Measurements from ENCODE around the gene MTMR1. TPM values are rescaled to one million over a fixed set of nuclear protein-coding genes. Genes with fewer than 3 reads are reported as not detected.

The MTMR1 gene
- total and polyA plus RNA-seq, 2 donors (not counting 3 experiments of a cell fraction or from before 2014, with no cell fraction given), result 17.1 to 20.3 TPM

- no peak overlapping the region for H2AFZ ChIP-seq (ENCODE audit: low read depth, low read length)
These were observed 37.5 kb downstream of the MTMR1 start for GRCh38 chrX:150730719-150731118.

GRCh38 chrX:150731795-150732194 is 38.6 kb downstream of the MTMR1 start:
- Histone ChIP-seq H3K36me3 (ENCODE audit: control insufficient read depth in 2 of 2, extremely low read depth in 1 of 2, insufficient read depth in 2 of 2, low read length in 2 of 2) (peaks cover 0 to 5% of the 10 kb centered on the region in 2 experiments), H3K9ac (replicated peaks; ENCODE audit: extremely low read depth, insufficient read depth, low read length) (no peak overlapping the region), H3K27me3 (ENCODE audit: control insufficient read depth in 2 of 2, insufficient read depth in 2 of 2, low read length in 2 of 2) (no peaks in the 10 kb centered on the region), H2AFZ (ENCODE audit: low read depth, low read length) (no peak overlapping the region), H3K9me1 (replicated peaks; ENCODE audit: control insufficient read depth, extremely low read depth, insufficient read depth, low read length) (no peaks in the 10 kb centered on the region), H3K9me3 (replicated peaks; ENCODE audit: control insufficient read depth, insufficient read depth, low read length) (no peaks in the 10 kb centered on the region), H3K4me2 (ENCODE audit: insufficient read depth, low read length) (no peak overlapping the region), H3K27ac (ENCODE audit: insufficient read depth, low read depth, low read length) (no peak overlapping the region), H4K20me1 (replicated peaks; ENCODE audit: control insufficient read depth, extremely low read depth, insufficient read depth, low read length) (no peaks in the 10 kb centered on the region), H3K4me1 (ENCODE audit: control insufficient read depth, extremely low read depth, insufficient read depth, low read length) (no peaks in the 10 kb centered on the region), H3K79me2 (ENCODE audit: control insufficient read depth, insufficient read depth, low read length) (no peaks in the 10 kb centered on the region), H3K4me3 (replicated peaks in 1 of 3; ENCODE audit: insufficient read depth in 1 of 3, low read depth in 1 of 3, low read length in 3 of 3) (no peak overlapping the region)
- FAIRE-seq (no peak), DNase-seq (ENCODE audit: low read depth, low spot score) (no peak)
- intact Hi-C loops (cut with micrococcal nuclease), result no loop called here
- no TSS peak for BruUV-seq (replicated peaks)
- POLR2A ChIA-PET, result no interaction called here
- TF ChIP-seq POLR2A (IDR thresholded peaks at IDR 0.05; ENCODE audit: low read depth, low read length), result no peak
- no peak for TF ChIP-seq MAX (IDR thresholded peaks at IDR 0.05; ENCODE audit: insufficient read depth, insufficient read length)
- no peak for TF ChIP-seq MYC (IDR thresholded peaks at IDR 0.05; ENCODE audit: low read depth, low read length)
- no peak for TF ChIP-seq GATA2 (IDR thresholded peaks at IDR 0.05; ENCODE audit: insufficient read depth, insufficient read length, low read depth, low read length)
- no peak for TF ChIP-seq POLR2AphosphoS5 (IDR thresholded peaks at IDR 0.05; ENCODE audit: insufficient read depth, low read depth, low read length)
- TF ChIP-seq CTCF (IDR thresholded peaks at IDR 0.05; ENCODE audit: extremely low read depth in 1 of 2, insufficient read depth in 1 of 2, low read depth in 1 of 2, low read length in 2 of 2), result no peak
- TF ChIP-seq EZH2 (IDR thresholded peaks at IDR 0.05; ENCODE audit: borderline replicate concordance, low read depth, low read length, severe bottlenecking), result no peak
- TF ChIP-seq FOS (IDR thresholded peaks at IDR 0.05; ENCODE audit: borderline replicate concordance, insufficient read depth, low read length), result no peak
- TF ChIP-seq JUN (IDR thresholded peaks at IDR 0.05; ENCODE audit: borderline replicate concordance, insufficient read depth, insufficient read length, low read depth), result no peak
- CTCF ChIA-PET, result no interaction called here
- dilution Hi-C loops (cut with MboI; ENCODE audit: extremely low pct_ligation_motif_present, low sequenced_read_pairs), result no loop called here

More at GRCh38 chrX:150730719-150731118, 37.5 kb downstream of the MTMR1 start:
- H3K27ac ChIP-seq (ENCODE audit: insufficient read depth, low read depth, low read length), result no peak overlapping the region
- peaks cover 2% of the 10 kb centered on the region for H3K79me2 ChIP-seq (ENCODE audit: control insufficient read depth, insufficient read depth, low read length)
- intact Hi-C loops (cut with micrococcal nuclease), result no loop called here
- no peak overlapping the region for H3K9ac ChIP-seq (replicated peaks; ENCODE audit: extremely low read depth, insufficient read depth, low read length)
- H4K20me1 ChIP-seq (replicated peaks; ENCODE audit: control insufficient read depth, extremely low read depth, insufficient read depth, low read length), result no peaks in the 10 kb centered on the region
- peaks cover 0 to 5% of the 10 kb centered on the region in 2 experiments for H3K36me3 ChIP-seq (ENCODE audit: control insufficient read depth in 2 of 2, extremely low read depth in 1 of 2, insufficient read depth in 2 of 2, low read length in 2 of 2)
- no peaks in the 10 kb centered on the region for H3K9me1 ChIP-seq (replicated peaks; ENCODE audit: control insufficient read depth, extremely low read depth, insufficient read depth, low read length)
- no peaks in the 10 kb centered on the region for H3K9me3 ChIP-seq (replicated peaks; ENCODE audit: control insufficient read depth, insufficient read depth, low read length)
- no peaks in the 10 kb centered on the region for H3K27me3 ChIP-seq (ENCODE audit: control insufficient read depth in 2 of 2, insufficient read depth in 2 of 2, low read length in 2 of 2)
- DNase-seq (ENCODE audit: low read depth, low spot score) (no peak), FAIRE-seq (no peak)
- POLR2A ChIA-PET, result no interaction called here
- H3K4me3 ChIP-seq (replicated peaks in 1 of 3; ENCODE audit: insufficient read depth in 1 of 3, low read depth in 1 of 3, low read length in 3 of 3), result no peak overlapping the region
- no peak overlapping the region for H3K4me2 ChIP-seq (ENCODE audit: insufficient read depth, low read length)
- dilution Hi-C loops (cut with MboI; ENCODE audit: extremely low pct_ligation_motif_present, low sequenced_read_pairs), result no loop called here
- CTCF ChIA-PET, result no interaction called here
- TF ChIP-seq GATA2 (IDR thresholded peaks at IDR 0.05; ENCODE audit: insufficient read depth, insufficient read length, low read depth, low read length) (no peak), CTCF (IDR thresholded peaks at IDR 0.05; ENCODE audit: extremely low read depth in 1 of 2, insufficient read depth in 1 of 2, low read depth in 1 of 2, low read length in 2 of 2) (no peak), JUN (IDR thresholded peaks at IDR 0.05; ENCODE audit: borderline replicate concordance, insufficient read depth, insufficient read length, low read depth) (no peak), POLR2A (IDR thresholded peaks at IDR 0.05; ENCODE audit: low read depth, low read length) (no peak)
- no peaks in the 10 kb centered on the region for H3K4me1 ChIP-seq (ENCODE audit: control insufficient read depth, extremely low read depth, insufficient read depth, low read length)
- no TSS peak for BruUV-seq (replicated peaks)

Data from endothelial cell of umbilical vein (primary cell).